NCI-H82 treated with DMSO at 0.1 percent for 48 hours (cell line): Measurements from ENCODE around the gene TSHR.
"Not testable (repeated sequence)": the region's sequence is repeated elsewhere in the genome, so short reads cannot be mapped to it uniquely, and the experiment has no call there.

Experiments
- DNase-seq: peaks from one replicate; lab custom pipeline; 2025; ENCODE audit not compliant: unreplicated experiment; lab: John Stamatoyannopoulos, UW

TSHR gene

GRCh38 chr14:80955416-80955941 is at the start of gene TSHR:
Gene TSHR, plus strand, starts transcription at chr14:80955621. Its CDS starts 60 bp downstream, at chr14:80955681.
- no peak for DNase-seq

- DNase-seq, result no peak
These were observed 49.1 kb upstream of the TSHR start for GRCh38 chr14:80906336-80906735.

- DNase-seq, result no peak
These were observed 48.5 kb upstream of the TSHR start for GRCh38 chr14:80906946-80907345.

GRCh38 chr14:80912013-80912412 is 43.4 kb upstream of the TSHR start:
- not testable (repeated sequence) for DNase-seq

- DNase-seq, result no peak
These were observed 35.8 kb upstream of the TSHR start for GRCh38 chr14:80919622-80920021.

- peak; percentile 93 for DNase-seq
These were observed 32.1 kb upstream of the TSHR start for GRCh38 chr14:80923368-80923767.

GRCh38 chr14:80924365-80925103 is 30.9 kb upstream of the TSHR start:
- peak; percentile 77 for DNase-seq

- DNase-seq, result peak; percentile 52
These were observed 28.9 kb upstream of the TSHR start for GRCh38 chr14:80926397-80927082.

GRCh38 chr14:80927083-80927989 is 28.1 kb upstream of the TSHR start:
- DNase-seq, result no peak

GRCh38 chr14:80930095-80930494 is 25.3 kb upstream of the TSHR start:
- no peak for DNase-seq

GRCh38 chr14:80930836-80931389 is 24.5 kb upstream of the TSHR start:
- no peak for DNase-seq

- DNase-seq, result peak; percentile 90
These were observed 22.1 kb upstream of the TSHR start for GRCh38 chr14:80933282-80933681.

GRCh38 chr14:80933686-80934085 is 21.7 kb upstream of the TSHR start:
- no peak for DNase-seq

GRCh38 chr14:80940146-80940545 is 15.3 kb upstream of the TSHR start:
- DNase-seq, result no peak

- peak; percentile 95 for DNase-seq
These were observed 13.9 kb upstream of the TSHR start, which contains the start of gene CEP128 for GRCh38 chr14:80941241-80942185. Gene CEP128, minus strand, starts transcription at chr14:80941738.

- DNase-seq, result no peak
These were observed 13.2 kb upstream of the TSHR start for GRCh38 chr14:80942191-80942600.

- no peak for DNase-seq
These were observed 10.4 kb upstream of the TSHR start for GRCh38 chr14:80944861-80945617.

- no peak for DNase-seq
These were observed 9.2 kb upstream of the TSHR start for GRCh38 chr14:80946187-80946586.

- no peak for DNase-seq
These were observed 8.6 kb upstream of the TSHR start for GRCh38 chr14:80946797-80947196.
